NCI-H446 treated with DMSO at 0.1 percent for 48 hours (cell line): ENCODE measurements around the gene STMN1.

ENCODE experiments used
- DNase-seq: peaks from one replicate; lab custom pipeline; 2025; lab: John Stamatoyannopoulos, UW

STMN1 gene

GRCh38 chr1:25922056-25922970, 16.1 kb upstream of the STMN1 start:
- no peak for DNase-seq

GRCh38 chr1:25918615-25919014, 12.4 kb upstream of the STMN1 start:
- DNase-seq: no peak

GRCh38 chr1:25917996-25918395, 11.8 kb upstream of the STMN1 start:
- DNase-seq: no peak

GRCh38 chr1:25916460-25916859, 10.2 kb upstream of the STMN1 start:
- no peak for DNase-seq

- DNase-seq: no peak
Observed at GRCh38 chr1:25914074-25914995, 8.1 kb upstream of the STMN1 start.

- DNase-seq: no peak
Observed at GRCh38 chr1:25913206-25913605, 7.0 kb upstream of the STMN1 start.

GRCh38 chr1:25912076-25912831, 6.0 kb upstream of the STMN1 start:
- no peak for DNase-seq

GRCh38 chr1:25911162-25911561, 4.9 kb upstream of the STMN1 start:
- DNase-seq: no peak

GRCh38 chr1:25909040-25909439, 2.8 kb upstream of the STMN1 start:
- DNase-seq: no peak

- no peak for DNase-seq
Observed at GRCh38 chr1:25908161-25908560, 1.9 kb upstream of the STMN1 start.

- no peak for DNase-seq
Observed at GRCh38 chr1:25907601-25908000, 1.4 kb upstream of the STMN1 start.

GRCh38 chr1:25906644-25907300, 553 bp upstream of the STMN1 start:
- no peak for DNase-seq

GRCh38 chr1:25904943-25905679, 1.1 kb downstream of the STMN1 start:
- DNase-seq: peak; percentile 91

- DNase-seq: no peak
Observed at GRCh38 chr1:25903986-25904385, 2.2 kb downstream of the STMN1 start.

- no peak for DNase-seq
Observed at GRCh38 chr1:25902462-25902861, 3.8 kb downstream of the STMN1 start.

- DNase-seq: no peak
Observed at GRCh38 chr1:25900219-25900618, 6.0 kb downstream of the STMN1 start.

GRCh38 chr1:25899792-25900191, 6.4 kb downstream of the STMN1 start:
- DNase-seq: no peak

- DNase-seq: no peak
Observed at GRCh38 chr1:25898223-25899015, 7.8 kb downstream of the STMN1 start.

- no peak for DNase-seq
Observed at GRCh38 chr1:25897754-25898153, 8.5 kb downstream of the STMN1 start.

GRCh38 chr1:25896266-25896665, 10.0 kb downstream of the STMN1 start:
- no peak for DNase-seq
